MV-4-11 (cell line): ENCODE measurements around the gene ATP10A.
A peak's percentile ranks its signal among the peaks of the same experiment; 100 is the strongest.

Source experiments
- DNase-seq: peaks from one replicate; lab custom pipeline; 2025; lab: John Stamatoyannopoulos, UW

Gene ATP10A

DNA sequence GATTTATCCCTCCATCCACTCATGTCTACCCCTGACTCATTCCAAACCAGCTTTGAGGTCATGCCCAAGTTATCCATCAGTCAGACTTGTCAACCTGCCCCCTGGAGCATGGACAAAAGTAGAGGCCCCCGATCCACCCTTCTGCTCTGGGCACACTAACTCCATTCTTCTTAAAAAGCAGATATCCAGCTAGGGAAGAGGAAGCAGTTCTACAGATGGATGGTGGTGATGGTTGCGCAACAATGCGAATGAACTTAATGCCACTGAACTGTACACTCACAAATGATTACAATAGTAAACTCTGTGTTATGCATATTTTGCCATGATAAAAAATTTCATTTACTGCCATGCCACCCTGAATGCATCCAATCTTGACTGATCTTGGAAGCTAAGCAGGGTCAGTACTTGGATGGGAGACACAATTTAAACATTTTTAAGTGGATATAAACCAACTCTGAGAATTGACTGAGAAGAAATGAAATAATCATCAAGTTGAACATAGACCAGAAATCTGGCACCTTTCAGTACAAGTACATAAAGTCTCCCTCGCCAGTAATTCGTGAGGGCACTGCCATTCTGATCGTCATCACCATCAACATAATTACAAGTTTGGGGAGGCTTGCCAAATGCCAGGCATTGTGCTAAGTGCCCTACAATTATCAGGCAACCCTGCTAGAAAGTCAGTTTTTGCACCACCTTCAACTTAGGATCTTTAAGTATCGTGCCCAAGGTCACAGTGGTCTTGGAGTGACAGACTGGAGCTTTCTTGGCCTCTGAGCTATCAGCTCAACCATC lies 124.8 kb downstream of the ATP10A start:
- DNase-seq = peak; percentile 87

DNA sequence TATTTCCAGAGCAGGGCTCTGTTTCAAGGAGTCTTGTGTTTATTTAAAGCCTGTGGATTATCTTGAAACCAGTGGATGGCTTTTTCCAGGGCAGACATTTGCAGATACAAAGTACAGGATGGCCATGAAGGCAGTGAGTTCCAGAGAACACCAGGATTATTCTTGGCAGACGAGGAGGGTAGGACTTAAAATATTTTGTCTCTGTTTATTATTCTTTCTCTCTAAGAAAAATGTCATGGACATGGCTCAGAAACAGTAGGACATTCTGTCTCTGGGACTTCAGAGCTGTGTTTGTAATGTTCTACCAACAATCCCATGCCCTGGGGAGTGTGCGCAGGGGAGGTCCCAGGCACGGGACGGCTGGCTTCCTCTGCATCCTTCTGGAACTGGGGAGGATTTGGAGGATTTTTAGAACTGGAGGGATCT lies 125.9 kb downstream of the ATP10A start:
- no peak for DNase-seq

DNA sequence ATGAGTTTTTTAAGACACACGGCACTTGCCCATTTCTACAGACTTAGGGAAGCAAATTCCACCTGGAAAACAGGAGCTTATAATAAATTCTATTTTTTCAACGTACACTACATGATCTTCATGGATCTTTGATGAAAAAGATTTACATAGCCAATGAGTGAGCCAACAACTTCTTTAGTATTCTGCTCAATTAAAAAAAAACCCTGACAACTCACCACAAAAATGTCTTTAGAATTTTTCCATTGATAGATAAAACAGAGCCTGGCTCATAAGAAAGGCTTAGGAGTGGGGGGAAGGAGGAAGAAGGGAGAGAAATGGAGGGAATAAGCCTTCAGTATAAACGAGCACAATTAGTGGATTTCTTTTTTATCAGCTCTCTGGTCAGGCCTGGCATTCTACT lies 126.7 kb downstream of the ATP10A start:
- no peak for DNase-seq

DNA sequence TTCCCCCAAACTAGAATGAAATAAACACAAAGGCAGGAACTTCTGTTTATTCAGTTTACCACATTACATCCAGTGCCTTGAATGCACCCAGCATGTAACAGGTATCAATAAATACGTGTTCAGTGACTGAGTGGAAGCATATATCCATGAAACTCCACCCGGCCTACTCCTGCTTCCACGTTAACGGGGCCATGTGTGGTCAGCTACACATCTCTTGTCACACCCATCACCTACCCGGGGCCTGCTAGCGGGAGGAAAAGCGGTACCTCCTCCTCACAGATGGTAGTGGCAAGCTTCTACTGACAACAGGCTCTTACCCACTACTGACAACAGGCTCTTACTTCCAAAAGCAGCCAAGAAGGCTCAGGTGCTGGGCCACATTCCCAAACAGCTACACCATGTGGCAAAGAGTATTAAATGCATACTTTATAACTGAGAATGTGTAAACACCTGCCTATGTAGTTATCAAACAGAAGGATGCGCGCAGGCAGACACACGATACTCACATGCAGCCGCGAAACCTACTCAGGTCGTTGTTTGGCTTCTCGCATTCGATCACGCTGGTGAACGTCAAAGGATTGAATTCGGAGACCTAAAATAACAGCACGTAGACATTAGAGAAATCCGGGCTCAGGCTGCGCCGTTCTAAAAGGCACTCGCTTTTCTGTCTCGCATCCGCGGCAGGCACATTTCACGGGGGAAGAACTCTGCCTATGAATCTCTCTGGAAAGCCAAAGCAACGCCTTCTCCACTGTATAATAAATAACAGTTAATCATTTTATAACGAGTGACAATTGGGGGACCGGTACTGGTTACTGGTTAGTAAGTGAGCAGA lies 127.4 kb downstream of the ATP10A start:
- no peak for DNase-seq

DNA sequence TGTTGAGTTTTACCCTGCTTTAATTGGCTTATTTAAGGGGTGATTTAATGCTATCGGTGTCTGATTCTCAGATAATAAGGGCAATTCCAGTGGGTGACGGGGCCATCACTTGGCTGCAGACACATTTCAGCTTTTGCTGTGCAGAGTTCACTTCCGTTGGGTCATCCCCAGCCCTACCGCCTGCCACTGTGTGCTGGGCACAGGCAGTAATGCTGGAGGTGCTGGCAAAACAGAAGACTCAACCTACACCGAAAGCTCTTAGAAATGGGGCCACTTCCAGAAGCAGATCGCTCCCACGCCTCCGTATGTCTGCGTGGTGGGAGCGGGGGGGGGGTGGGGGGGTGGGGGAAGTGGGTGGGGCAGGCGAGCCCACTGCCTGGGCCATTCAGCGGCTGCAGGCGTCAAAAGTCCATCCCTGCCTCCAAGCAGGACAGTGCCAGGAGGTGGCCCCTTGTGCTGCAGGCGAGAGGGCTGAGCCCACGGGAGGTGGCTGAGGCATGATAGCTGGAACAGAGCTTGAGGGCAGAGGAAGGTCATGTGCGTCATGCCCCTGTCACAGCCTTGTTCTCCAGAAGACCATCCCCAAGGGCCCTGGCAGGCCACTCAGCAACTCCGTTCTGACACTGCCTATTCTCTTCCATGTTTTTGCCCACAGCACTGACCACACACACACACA lies 128.3 kb downstream of the ATP10A start:
- no peak for DNase-seq

DNA sequence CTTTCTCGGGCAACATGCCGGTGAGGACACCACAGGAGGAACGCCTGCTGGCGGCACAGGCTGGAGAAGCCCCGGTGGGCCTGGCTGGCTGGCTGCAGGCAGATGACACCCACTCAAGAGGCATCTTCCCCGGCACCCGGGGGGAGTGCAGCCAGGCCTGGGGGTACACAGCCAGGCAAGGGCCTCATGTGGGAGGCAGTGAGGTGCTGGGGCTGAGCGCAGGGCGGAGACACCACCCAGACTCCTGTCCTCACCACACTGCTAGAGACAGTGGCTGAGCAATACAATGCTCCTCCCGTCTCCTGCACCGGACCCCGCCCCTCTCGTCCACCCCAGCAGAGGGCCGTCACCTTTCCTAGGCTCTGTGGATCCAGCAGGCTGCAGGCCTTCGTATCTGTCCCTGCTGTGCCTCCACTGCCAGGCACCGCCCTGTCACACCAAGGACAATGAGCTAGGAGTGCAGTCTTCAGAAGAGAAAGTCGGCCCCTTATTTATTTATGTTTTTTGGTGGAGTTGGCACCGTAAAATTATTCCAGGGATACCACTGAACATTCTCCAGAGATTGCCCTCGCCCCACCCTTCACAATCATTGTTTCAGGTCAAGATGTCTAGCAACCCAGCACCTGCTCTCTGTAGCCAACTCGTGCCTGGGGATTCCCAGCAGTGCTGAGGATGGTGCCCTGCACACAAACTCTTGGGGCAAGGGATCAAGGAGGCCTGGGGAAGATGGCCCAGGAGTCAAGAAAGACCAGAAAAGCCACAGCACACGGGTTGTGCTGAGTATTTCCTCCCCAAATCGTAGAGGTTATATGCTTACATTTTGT lies 129.1 kb downstream of the ATP10A start:
- no peak for DNase-seq

DNA sequence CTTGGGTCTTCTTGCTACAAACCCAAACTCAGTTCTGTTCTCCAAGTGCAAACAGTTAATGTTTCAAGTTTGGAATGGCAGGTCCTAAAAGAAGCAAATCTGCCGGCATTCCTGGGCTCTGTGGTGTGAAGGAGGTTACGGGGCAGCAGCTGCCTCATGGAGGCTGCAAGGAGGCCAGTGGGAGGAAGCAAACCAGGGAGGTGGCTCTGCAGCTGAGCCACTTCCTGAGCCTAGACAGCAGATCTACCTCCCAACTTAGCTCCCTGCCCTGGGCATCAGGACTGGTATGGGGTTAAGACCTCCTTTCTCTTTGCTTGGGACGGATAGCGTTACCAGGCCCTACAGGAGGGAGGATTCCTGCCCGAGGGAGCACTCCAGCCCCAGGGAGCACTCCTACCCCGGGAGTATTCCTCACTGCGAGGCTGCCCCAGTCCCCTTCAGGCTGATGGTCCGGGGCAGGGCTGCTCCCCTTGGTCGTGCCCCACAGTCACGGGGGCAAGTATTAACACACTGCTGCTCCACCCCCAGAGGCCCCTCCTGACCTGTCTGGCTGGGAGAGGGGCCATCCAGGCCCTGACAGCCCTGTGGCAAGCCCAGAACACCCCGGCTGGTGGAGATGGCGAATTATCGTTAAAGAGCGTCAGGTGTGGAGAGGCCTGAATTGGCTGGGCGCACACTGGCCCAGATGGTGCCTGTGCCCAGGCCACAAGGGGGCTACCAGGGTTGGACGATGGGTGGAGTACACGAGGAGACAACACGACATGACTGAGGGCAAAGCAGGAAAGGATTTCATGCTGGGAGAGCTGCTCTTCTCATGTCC lies 129.9 kb downstream of the ATP10A start:
- no peak for DNase-seq

DNA sequence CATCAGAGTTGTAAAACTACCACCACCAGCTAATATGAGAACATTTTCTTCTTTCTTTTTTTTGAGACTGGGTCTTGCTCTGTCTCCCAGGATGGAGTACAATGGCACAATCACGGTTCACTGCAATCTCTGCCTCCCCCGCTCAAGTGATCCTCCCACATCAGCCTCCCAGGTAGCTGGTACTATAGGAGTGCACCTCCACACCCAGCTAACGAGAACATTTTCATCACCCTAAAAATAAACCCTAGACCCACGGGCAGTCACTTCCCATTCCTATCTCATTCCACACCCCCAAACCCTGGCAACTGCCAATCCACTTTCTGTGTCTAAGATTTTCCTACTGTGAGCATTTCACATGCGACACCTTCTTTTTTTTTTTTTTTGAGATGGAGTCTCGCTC lies 130.9 kb downstream of the ATP10A start:
- no peak for DNase-seq

DNA sequence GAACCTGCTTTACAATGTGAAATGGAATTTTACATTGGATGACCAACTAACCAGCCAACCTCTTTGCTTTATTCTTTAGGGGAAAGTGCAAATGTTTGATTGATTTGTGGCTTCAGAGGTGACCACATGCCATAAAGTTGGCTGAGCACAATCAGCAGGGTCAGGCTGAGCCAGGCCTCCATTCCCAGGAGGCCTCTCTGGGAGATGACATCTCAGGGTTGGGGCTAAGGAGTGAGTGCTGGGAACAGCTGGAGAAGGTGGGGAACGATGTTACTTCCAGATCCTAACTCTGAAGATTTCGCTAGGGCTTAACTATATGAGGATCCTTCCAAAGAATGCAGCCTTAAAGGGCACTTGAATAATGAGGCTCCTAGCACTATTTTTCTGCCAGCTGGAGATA lies 131.7 kb downstream of the ATP10A start:
- DNase-seq = no peak

DNA sequence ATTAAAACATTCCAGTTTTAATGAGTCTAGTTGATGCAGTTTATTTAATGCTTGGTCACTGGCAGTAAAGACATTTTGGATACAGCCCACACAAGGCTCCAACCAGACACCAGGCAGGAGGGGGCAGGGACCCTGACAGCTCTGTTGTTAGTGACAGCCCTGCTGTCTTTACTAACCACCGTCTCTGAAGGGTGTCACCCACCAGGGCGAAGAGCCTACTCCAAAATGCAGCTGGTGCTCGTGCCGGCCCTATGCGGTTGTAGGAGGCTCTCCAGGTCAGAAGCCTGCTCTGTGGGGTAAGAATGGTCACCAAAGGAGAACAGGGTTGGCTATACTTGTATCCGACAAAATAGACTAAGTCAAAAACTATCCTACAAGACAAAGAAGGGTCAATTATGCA lies 132.2 kb downstream of the ATP10A start:
- DNase-seq = no peak

DNA sequence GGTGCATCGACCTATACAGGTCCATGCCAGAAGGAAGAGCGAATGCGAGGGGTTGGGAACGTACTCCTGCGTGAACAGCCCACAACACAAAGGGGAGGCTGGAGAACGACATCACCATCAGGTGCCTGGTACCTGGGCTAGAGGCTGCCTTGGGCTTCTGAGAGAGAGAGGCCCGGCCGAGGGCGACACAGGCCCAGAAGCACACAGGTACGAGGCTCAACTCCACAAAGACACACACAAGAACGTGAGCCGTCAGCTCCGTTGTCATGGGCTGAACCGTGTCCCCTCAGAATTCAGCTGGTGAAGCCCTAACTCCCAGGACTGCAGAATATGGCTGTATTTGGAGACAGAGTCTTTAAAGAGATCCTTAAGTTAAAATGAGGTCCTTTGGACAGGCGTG lies 134.3 kb downstream of the ATP10A start:
- no peak for DNase-seq

DNA sequence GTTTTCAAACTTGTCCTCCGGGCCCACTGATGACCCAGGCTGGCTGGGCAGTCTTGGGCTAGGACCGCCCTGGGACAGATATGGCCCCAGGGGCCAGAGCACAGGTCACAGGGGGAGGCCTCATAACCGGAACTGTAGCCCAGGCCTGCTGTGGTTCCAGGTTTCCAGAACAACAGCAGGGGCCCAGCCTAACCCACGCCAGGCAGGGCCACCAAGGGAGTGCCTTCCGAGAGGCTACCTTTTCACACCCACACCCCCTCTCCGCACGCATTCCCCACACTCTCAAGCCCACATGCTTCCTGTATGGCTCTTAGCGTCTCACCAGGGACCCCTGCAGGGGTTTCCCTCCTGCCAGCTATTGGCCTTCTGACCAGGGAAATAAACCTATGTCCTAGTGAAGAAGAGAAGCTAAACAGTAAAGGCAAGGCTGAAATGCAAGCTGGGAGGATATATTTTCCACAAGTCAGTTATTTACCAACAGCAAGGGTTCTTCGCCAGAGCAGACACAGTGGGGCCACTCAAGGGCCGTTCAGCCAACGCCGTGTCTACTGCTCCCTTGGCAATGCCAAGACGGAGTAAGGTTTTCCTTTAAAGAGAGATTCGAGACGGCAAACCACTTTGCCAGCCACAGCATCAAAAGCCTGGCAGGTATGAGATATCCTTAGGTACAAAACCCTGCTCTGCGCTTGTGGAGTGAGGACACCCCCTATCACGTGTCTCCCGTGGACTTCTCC lies 135.1 kb downstream of the ATP10A start:
- DNase-seq = no peak

DNA sequence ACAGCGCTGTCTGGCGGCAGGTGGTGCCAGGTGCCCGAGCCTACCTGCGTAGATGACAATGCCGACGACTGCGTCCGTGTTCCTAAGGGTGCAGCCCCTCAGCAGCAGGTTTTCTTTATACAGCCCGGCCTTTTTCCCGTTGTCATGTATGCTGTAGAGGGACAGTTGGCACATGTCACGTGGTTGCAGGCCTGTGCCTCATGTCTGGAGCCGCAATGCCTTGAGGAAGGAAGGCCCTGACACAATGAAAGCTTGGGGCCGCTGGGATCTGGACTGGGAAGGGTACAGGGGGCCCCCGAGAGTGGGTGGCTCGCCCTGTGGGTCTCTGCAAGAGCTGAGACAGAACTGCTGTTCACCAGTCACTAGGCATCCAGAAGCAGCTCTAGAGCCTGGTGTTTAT lies 136.0 kb downstream of the ATP10A start:
- no peak for DNase-seq

DNA sequence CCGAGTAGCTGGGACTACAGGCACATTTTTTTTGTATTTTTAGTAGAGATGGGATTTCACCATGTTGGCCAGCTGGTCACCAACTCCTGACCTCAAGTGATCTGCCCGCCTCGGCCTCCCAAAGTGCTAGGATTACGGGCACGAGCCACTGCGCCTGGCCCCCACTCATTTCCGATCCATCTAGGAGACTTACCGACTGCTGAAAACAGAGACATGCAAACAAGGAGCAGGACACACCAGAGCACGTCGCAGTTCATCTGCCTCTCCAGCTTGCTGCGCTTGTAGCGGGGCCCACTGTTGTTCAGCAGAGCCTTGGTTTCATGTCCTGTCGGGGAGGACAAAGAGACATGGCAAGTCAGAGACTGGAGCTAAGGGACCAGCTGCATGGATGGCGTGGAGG lies 137.4 kb downstream of the ATP10A start:
- DNase-seq = no peak

DNA sequence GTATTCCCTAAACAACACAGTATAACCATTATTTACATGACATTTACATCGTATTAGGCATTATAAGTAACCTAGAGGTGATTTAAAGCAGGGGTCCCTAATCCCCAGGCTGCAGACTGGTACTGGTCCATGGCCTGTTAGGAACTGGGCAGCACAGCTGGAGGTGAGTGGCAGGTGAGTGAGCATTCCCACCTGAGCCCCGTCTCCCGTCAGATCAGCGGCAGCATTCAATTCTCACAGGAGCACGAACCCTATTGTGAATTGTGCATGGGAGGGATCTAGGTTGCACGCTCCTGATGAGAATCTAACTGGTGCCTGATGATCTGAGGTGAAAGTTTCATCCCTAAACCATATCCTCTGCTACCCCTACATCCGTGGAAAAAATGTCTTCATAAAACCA lies 138.2 kb downstream of the ATP10A start:
- no peak for DNase-seq

DNA sequence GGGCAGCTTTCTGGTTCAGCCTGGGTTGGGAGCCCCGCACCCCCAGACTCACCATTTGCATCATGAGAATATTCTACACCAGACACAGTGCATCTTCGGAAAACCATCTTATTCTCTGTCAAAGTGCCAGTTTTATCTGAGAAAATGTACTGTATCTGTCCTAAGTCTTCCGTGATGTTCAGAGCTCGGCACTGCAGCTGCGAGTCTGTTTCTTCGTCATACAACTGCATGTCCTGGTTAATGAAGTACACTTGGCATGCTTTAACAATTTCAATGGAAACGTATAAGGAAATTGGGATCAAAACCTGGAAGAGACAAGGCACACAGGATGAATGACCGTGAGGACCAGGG lies 141.5 kb downstream of the ATP10A start:
- DNase-seq = no peak

DNA sequence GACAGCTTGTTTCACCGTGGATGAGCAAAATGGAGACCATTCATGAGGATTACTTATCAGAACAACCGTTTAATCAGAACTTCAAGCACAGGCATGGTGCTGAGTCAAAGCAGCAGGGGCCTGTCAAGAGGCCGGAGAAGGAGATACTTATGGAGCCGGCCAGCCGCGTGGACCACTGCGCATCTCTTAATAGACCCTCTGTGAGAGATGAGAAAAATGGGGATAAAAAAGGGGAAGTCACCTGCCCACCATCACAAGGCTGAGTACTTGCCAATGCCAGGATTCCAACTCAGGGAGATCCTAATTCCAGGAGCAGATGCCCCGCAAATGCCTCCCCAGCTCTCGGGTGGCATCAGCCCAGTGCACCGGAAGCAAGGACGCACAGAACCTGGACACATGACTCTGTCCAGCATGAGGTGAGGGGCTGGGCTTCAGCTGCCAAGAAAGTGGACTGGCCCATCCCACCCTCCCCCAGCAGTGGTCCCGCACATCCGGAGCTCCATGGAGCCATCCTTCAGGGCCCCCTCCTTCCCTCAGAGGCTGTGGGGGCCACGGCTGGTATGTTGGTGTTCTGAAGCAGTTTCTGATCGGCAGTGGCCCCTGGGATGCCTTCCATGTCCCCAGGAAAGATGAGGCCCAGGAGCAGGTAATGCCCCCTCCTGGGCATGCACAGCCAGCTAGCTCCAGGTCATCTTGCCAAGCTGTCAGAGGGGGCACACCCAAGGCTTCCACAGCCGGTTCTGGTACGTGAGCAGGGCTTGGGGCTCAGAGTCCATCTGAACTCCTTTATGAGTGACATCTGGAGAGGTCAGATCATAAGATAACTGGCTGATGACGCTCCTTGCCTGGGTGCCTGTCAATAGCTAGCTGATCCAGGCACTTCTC lies 143.8 kb downstream of the ATP10A start:
- DNase-seq = no peak

DNA sequence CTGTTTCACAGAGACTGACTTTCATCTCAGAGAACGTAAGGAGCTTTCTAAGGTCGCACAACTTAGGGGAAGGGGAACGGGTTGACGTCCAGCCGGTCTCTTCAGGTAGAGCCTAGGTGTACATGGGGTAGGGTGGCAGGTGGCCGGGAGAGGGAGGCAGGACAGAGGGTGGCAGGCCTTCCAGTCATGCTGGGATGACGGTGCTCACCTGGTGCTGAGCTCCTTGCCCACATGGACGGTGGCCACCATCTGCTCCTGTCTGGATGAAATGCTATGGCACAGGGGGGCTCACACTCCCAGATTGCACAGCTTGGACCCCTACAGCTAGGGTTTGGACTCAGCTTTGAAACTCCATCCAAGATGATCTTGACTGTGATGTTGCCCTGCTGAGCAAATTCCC lies 144.5 kb downstream of the ATP10A start:
- no peak for DNase-seq

DNA sequence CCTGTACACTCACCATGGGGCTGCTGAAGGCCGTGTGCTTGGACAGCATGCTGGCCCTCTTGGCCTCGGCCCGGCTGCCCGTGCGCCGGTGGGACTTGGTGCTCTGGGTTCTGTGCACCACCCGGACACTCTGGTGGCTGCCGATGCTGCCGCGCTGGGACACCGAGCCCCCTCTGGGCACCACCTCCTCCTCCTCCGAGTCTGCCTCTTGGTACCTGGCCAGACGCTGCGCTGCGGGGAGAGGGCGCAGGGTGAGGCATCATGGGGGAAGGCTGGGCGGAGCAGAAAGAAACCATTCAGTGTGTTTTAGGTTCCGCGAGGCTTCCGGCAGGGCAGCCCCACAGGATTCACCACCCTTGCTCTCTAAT lies 145.0 kb downstream of the ATP10A start:
- no peak for DNase-seq
